ENCODE data around the gene ZNF423.

Gene ZNF423

GRCh38 chr16:49822649-49823370 is 33.1 kb downstream of the ZNF423 start:
- no peak for DNase-seq

- no peak for DNase-seq
These were observed 34.2 kb downstream of the ZNF423 start for GRCh38 chr16:49821614-49822282.

- no peak for DNase-seq
These were observed 34.8 kb downstream of the ZNF423 start for GRCh38 chr16:49821156-49821555.

DNA sequence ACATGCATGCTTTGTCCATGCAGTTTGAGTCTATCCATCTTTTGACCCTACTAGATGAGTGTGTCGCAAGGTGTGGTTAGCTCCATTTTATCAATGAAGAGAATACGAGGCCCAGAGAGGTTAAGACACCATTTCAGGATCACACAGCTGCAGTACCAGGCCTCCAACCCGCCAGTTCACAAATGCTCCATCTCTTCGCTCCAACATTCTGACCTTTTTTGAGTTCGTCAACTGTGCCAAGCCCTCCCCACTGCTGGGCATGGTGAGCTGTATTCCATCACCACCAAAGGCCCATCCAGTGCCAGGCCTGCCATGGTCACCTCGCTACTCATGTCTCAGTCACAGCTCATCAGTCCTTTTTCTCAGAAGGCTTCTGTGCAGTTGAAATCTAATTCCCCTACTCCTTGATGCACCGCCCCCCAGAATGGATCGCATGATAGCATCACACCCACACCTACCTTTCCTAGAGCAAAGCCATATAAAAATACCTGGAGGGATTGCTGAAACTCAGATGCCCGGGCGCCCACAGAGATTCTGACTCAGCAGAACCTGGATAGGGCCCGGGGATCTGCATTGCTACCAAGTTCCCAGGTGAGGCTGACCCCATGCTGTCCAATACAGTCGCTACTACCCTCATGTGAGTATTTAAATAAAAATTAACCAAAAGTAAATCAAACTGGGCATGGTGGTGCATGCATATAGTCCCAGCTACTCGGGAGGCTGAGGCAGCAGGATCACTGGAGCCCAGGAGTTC is 38.0 kb downstream of the ZNF423 start:
- DNase-seq, result no peak

GRCh38 chr16:49816875-49817274 is 39.0 kb downstream of the ZNF423 start:
- DNase-seq, result no peak

DNA sequence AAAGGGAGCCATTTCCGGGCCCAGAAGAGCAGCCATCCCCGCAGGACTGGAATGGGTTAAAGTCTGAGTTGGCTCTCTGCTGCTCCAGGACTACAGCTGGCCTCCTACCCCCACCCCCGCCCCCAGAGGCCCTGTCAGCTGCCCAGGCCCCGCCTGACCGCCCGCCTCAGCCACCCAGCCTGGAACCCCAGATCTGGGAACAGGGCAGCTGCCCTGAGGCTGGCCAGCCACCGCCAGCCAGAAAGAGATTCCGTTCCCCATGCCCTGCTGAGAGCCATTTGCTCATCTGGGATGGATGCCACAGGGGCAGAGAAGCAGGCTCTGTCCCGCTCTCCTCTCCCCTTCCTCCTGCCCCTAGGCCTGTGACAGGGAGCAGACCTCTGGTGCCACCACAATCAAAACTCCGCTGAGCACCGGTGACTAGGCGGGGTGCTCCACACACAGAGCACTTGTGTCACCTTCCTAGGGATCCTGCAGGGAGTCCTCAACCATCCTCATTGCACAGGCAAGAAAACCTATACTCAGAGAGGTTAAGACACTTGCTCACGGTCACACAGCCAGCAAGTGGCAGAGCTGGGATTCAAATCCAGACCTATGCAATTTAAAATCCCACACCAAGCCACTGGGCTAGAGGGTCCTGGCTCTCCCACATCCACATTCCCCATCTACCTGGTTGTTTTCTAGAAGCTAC is 44.1 kb downstream of the ZNF423 start:
- no peak for DNase-seq

DNA sequence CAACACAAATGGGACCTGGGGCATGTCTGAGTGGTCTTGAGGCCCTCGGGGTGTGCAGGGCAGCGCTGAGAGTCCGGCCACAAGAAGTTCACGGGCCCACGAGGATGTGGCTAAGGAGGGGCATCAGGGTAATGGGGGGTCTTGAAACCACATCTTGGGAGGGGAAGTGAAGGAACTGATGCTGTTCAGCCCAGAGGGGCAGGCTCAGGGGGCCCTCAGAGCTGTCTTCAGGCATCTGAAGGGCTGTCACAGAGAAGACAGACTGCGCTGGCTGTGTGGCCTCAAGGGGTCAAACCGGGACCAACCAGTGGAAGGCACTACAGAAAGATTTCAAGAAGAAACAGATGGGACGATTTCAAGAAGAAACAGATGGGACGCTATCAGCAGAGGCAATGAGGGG is 45.1 kb downstream of the ZNF423 start:
- no peak for DNase-seq

GRCh38 chr16:49809561-49809960 is 46.4 kb downstream of the ZNF423 start:
- no peak for DNase-seq

DNA sequence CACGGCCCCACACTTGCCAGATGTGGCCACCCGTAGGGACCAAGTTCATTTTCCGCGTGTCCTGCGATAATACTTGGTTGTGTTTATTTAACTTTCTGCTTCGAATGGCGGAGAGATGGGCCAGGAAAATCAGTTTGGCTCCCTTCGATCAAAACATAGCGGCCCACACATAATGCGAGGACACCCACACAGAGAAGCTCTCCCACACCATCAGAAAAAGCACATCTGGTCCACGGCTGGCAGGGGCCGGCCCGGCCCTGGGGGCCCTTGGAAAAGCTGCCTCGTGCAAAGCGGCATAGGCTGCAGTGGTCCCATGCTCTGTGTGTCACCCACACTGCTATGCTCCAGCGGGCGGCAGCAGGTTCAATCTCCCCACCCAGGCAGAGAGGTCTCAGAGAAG is 46.9 kb downstream of the ZNF423 start:
- no peak for DNase-seq

DNA sequence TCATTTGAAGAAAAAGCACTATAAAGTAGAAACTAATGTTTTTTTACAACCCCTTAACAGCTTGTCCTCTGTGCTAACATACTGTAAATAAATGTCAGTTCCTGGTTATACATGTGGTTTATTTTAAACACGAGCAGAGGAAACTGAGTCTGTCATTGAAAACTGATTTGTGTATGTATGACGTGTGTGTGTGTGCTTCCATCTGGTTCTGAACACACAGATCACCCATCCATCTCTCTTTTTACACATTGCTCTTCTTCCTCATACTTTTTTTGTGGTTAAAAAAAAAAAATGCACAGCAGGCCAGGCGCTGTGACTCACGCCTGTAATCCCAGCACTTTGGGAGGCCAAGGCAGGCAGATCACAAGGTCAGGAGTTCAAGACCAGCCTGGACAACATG is 49.5 kb downstream of the ZNF423 start:
- no peak for DNase-seq

DNA sequence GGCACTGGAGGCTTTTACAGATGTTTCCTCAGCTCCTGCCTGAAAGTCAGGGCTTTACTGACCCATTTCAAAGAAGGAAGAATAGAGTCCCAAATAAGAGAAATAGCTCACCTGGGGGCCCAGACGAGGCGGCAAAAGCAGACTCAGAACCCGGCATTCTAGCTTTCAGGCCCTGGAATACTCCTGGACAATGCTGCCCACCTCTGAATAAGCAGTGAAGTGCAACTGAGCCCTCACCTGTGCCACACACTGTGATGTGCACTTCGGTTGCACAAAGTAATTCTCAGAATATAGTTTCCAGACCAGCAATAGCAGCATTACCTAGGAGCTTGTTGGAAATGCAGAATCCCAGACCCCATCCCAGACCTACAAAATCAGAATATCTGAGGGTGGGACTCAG is 54.6 kb downstream of the ZNF423 start:
- no peak for DNase-seq

DNA sequence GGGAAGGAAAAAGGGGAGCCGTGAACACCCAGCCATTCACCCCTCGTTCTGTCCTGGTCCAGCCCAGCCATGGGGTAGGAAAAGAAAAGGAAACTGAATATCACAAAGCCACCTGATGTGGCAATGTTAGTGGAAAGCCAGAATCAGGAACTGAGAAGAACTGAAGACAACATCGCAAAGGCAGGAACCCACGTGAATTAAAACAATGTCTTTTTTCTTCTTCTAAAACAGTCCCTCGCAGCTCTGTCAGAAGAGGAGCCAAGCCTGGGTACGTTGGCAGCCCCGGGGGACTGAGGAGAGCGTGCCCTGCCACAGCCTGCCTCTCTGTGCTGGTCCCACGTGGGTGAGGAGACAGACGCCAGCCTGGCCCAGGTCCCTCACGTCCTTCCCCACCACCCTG is 55.0 kb downstream of the ZNF423 start:
- DNase-seq, result no peak

DNA sequence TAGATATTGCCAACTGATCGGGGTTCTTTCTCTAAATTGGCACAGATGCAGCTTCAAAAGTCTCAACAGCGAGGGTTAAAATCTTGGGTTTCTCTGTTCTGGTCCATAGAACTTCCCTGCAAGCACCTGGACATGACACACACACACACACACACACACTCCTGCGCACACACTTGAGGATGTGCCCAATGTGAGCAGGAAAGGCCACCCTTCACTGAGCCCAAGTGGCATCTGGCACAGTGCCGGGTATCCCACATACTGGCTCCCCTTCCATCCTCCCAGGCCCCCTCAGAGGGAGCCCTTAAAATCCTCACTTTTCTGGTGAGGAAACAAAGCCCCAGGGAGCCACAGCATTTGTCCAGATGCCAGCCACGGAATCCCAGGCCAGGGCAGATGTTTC is 55.5 kb downstream of the ZNF423 start:
- no peak for DNase-seq

GRCh38 chr16:49799172-49799571 is 56.7 kb downstream of the ZNF423 start:
- no peak for DNase-seq

GRCh38 chr16:49795513-49795912 is 60.4 kb downstream of the ZNF423 start:
- DNase-seq, result no peak

GRCh38 chr16:49793244-49793643 is 62.7 kb downstream of the ZNF423 start:
- DNase-seq, result no peak

DNA sequence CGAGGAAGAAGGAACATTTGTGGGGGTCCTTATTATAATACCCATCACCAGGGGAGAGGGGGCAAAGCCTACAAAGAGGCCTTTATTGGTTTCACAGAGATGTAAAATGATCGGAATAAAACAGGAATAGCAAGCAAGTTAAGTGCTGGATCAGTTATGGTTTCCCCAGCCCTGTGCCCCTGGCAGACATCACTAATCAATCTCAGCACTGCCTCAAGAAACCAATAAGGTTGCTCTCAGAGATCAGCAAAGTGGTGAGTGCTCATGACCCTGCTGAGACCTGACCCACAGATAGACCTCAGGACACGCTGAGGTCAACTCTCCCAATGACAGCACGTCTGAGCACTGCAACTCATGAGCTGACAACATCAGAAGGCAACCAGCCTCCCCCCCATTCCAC is 66.3 kb downstream of the ZNF423 start:
- DNase-seq, result no peak

DNA sequence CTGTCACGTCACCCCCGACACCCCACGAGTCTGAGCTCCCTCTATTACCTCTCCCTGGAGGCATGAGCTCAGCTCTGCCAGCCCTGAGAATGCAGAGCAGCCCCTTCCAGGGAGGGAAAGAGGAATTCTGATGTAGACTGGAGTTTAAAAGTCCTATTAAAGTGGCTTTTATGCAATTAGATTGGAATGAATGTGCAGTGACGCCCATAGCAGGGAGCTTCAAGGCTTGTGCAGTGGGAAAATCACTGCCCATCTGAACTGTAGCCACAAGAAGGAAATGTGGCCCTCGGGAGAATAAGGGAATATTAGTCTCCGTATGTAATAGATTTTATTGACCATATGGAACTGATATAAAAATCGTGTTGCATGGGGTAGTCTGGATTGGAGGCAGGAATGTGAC is 66.9 kb downstream of the ZNF423 start:
- no peak for DNase-seq

GRCh38 chr16:49788572-49788971 is 67.3 kb downstream of the ZNF423 start:
- no peak for DNase-seq

- DNase-seq, result no peak
These were observed 68.9 kb downstream of the ZNF423 start for GRCh38 chr16:49786926-49787557.

DNA sequence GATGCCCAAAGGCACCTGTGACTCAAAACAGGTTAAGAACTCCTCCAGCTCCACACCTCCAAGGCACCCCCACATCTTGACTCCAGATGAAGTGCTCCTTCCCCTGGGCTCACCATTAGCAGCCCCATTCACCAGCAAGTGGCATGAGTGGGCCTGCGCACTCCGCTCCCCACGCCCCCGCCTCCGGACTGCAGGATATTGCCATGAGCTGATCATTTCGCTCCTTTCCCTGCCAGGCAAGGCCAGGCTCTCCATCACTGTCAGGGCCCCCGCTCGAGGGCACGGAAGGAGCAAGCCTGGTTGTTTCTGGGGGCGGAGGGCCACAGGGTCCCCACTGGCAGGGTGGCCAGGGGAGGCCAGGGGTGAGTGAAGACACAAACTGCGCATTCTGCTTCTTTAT is 69.9 kb downstream of the ZNF423 start:
- DNase-seq, result no peak

GRCh38 chr16:49782405-49782804 is 73.5 kb downstream of the ZNF423 start:
- no peak for DNase-seq

- no peak for DNase-seq
These were observed 74.5 kb downstream of the ZNF423 start for GRCh38 chr16:49781401-49781800.

All from NCI-H1105 (cell line).